BJ (cell line): Measurements from ENCODE around the gene CAPN9. TPM values are rescaled to one million over a fixed set of nuclear protein-coding genes. Genes with fewer than 3 reads are reported as not detected.

Experiments
- CTCF ChIA-PET: fragments of 350-600 bp; formaldehyde crosslinking; extraction: SDS; loops from one replicate; lab custom pipeline; 2021; ENCODE audit warnings: antibody characterized with exemption, inconsistent platforms; lab: Yijun Ruan, JAX
- POLR2A ChIA-PET: fragments of 300-600 bp; sonication (Branson Sonifier 250); formaldehyde crosslinking; extraction: SDS; loops from one replicate; lab custom pipeline; 2021; ENCODE audit warnings: antibody characterized with exemption; lab: Charles Lee
- DNase-seq: peaks from one replicate; pipeline ENCODE4 v3.0.0-alpha.2; 2011; ENCODE audit warnings: low read depth
- H3K27me3 ChIP-seq: 2 replicates; pipeline ENCODE4 v1.6.0; 2011; ENCODE audit warnings: low read length; ENCODE audit not compliant: control insufficient read depth, insufficient read depth
- H3K36me3 ChIP-seq: 2 replicates; pipeline ENCODE4 v1.5.1; 2011; ENCODE audit warnings: low read length; ENCODE audit not compliant: control insufficient read depth, insufficient read depth
- H3K4me3 ChIP-seq: 2 replicates; pipeline ENCODE4 v1.5.1; 2011; ENCODE audit warnings: low read depth, mild to moderate bottlenecking, control low read depth, low read length
- polyA plus RNA-seq: library from polyadenylated mRNA; depleted of rRNA; stranded (reverse); fragments of >200 nt; gene quantifications from 2 replicates; pipeline ENCODE4 v1.2.3, GENCODE V29; 2011
- TF ChIP-seq, protein P1 (sequence below): IDR thresholded peaks from 2 replicates; pipeline ENCODE4 v1.5.1; 2011; ENCODE audit warnings: low read depth, mild to moderate bottlenecking, control low read depth, inconsistent platforms, low read length, moderate library complexity; ENCODE audit not compliant: insufficient read depth

CAPN9 gene
- polyA plus RNA-seq, 1 experiment: not detected

- Histone ChIP-seq H3K4me3 (no peak overlapping the region), H3K27me3 (no peaks in the 10 kb centered on the region), H3K36me3 (no peaks in the 10 kb centered on the region; the same call in 1 of the 2 replicates)
- CTCF ChIA-PET: interaction anchor here (0.6 to 9.0 kb wide), 4 partner anchors 20 to 413 kb away, joined by 3 to 157 read pairs (median 4); no protein-coding TSS in a partner anchor
- TF ChIP-seq, protein P1, sequence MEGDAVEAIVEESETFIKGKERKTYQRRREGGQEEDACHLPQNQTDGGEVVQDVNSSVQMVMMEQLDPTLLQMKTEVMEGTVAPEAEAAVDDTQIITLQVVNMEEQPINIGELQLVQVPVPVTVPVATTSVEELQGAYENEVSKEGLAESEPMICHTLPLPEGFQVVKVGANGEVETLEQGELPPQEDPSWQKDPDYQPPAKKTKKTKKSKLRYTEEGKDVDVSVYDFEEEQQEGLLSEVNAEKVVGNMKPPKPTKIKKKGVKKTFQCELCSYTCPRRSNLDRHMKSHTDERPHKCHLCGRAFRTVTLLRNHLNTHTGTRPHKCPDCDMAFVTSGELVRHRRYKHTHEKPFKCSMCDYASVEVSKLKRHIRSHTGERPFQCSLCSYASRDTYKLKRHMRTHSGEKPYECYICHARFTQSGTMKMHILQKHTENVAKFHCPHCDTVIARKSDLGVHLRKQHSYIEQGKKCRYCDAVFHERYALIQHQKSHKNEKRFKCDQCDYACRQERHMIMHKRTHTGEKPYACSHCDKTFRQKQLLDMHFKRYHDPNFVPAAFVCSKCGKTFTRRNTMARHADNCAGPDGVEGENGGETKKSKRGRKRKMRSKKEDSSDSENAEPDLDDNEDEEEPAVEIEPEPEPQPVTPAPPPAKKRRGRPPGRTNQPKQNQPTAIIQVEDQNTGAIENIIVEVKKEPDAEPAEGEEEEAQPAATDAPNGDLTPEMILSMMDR: no peak
- POLR2A ChIA-PET: no interaction called here
- no peak for DNase-seq
These were observed 54.0 kb downstream of the CAPN9 start for GRCh38 chr1:230800891-230801840.

DNA sequence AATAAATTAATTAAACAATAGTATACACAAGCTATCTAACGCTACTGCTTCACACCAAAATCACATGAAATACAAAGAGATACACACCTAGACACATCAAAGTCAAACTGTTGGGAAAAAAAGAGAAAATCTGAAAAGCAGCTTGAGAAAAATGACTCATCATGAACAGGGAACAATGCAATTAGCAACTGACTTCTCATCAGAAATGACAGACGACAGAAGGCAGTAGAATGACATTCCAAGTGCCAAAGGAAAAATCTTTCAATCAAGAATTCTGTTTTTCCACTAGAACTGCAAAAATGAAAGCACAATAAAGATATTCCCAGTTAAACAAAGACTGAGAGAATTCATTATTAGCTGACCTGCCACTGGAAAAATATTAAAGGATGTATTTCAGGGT is 57.2 kb downstream of the CAPN9 start:
- H3K4me3 ChIP-seq: no peak overlapping the region
- CTCF ChIA-PET: interaction anchor here (1.0 kb wide), 1 partner anchor 112 kb away, joined by 3 read pairs; no protein-coding TSS in a partner anchor
- POLR2A ChIA-PET: no interaction called here
- no peak for DNase-seq
- no peaks in the 10 kb centered on the region for H3K36me3 ChIP-seq
- TF ChIP-seq, protein P1: no peak
- H3K27me3 ChIP-seq: no peaks in the 10 kb centered on the region

GRCh38 chr1:230806552-230806951 is 59.4 kb downstream of the CAPN9 start:
- no peak for DNase-seq
- Histone ChIP-seq H3K36me3 (no peaks in the 10 kb centered on the region), H3K4me3 (no peak overlapping the region), H3K27me3 (no peaks in the 10 kb centered on the region)
- TF ChIP-seq, protein P1: no peak
- ChIA-PET POLR2A (no interaction called here), CTCF (interaction anchor here (1.4 to 4.2 kb wide), 2 partner anchors 9 to 111 kb away, joined by 4 to 33 read pairs; no protein-coding TSS in a partner anchor)

- H3K27me3 ChIP-seq: no peaks in the 10 kb centered on the region
- H3K4me3 ChIP-seq: no peak overlapping the region
- no peaks in the 10 kb centered on the region for H3K36me3 ChIP-seq
- CTCF ChIA-PET: interaction anchor here (1.1 to 4.2 kb wide), 4 partner anchors 9 to 111 kb away, joined by 3 to 33 read pairs (median 5); no protein-coding TSS in a partner anchor
- DNase-seq: no peak
- TF ChIP-seq, protein P1: no peak
- POLR2A ChIA-PET: no interaction called here
These were observed 59.8 kb downstream of the CAPN9 start for GRCh38 chr1:230807029-230807428.
